ENCODE measurements around the gene RCCD1. TPM values are rescaled to one million over a fixed set of nuclear protein-coding genes. Genes with fewer than 3 reads are reported as not detected.
"Not testable (repeated sequence)": the region's sequence is repeated elsewhere in the genome, so short reads cannot be mapped to it uniquely, and the experiment has no call there.

The RCCD1 gene
- total and polyA plus RNA-seq, 2 experiments from 2014 or later, result 9.8 to 13.0 TPM

DNA sequence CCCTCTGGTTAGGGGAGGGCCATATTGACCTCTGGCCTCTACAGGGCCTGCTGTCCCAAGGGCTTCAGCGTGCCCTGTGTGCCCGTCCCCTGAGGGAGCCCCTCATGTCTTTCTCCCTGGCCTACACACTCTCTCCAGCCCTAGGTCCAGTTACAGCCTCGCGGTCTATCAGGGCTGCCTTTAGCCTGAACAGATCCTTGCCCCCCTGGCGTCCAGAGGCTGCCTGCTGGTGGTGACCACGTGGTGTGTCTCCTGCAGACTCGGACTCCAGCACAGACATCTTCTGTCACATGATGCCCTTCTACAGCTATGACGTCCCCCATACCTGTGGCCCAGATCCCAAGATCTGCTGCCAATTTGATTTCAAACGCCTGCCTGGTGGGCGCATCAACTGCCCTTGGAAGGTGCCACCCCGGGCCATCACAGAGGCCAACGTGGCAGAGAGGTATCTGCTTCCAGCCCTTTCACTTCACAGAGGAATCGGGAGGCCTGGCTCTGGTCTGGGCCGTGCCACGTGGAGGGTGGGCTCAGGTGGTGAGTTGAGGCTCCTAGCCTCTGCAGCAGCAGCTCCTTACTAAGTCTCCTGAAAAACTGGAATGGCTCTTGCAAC lies 47.5 kb upstream of the RCCD1 start:
- H3K4me1 ChIP-seq (ENCODE audit: insufficient read depth), result no peaks in the 10 kb centered on the region
- DNase-seq, result no peak
- H3K9me2 ChIP-seq (ENCODE audit: insufficient read depth), result no peaks in the 10 kb centered on the region
- no peaks in the 10 kb centered on the region for H4K20me1 ChIP-seq (ENCODE audit: insufficient read depth)
- no peaks in the 10 kb centered on the region for H3K79me2 ChIP-seq (ENCODE audit: insufficient read depth)
- no peaks in the 10 kb centered on the region for H3F3A ChIP-seq (ENCODE audit: insufficient read depth)
- H3K9me3 ChIP-seq (ENCODE audit: low read depth), result no peaks in the 10 kb centered on the region
- no peak overlapping the region for H3K4me2 ChIP-seq (ENCODE audit: unreplicated experiment)
- WGBS, 2 experiments (ENCODE audit: low coverage in 1 of 2, low lambda C conversion rate in 2 of 2, missing lambda C conversion rate in 2 of 2), result 75 to 76% methylated on average over 14 to 15 of the region's 15 CpGs
- H3K4me3 ChIP-seq, result no peak overlapping the region
- H2AFZ ChIP-seq, result no peak overlapping the region
- no peak overlapping the region for H3K9ac ChIP-seq
- TF ChIP-seq EZH2 (IDR thresholded peaks at IDR 0.05; ENCODE audit: insufficient read depth, poor library complexity, severe bottlenecking), result no peak
- TF ChIP-seq EZH2phosphoT487 (IDR thresholded peaks at IDR 0.05; ENCODE audit: insufficient read depth, low read depth), result no peak
- H3K27ac ChIP-seq, result no peak overlapping the region
- no peaks in the 10 kb centered on the region; the same call in 1 of the 2 replicates for H3K36me3 ChIP-seq (ENCODE audit: low read depth)
- H3K27me3 ChIP-seq (replicated peaks; ENCODE audit: insufficient read depth), result no peaks in the 10 kb centered on the region
- in situ Hi-C loops (cut with MboI), result no loop called here

GRCh38 chr15:90907838-90908507 lies 46.7 kb upstream of the RCCD1 start:
- Histone ChIP-seq H3K36me3 (ENCODE audit: low read depth) (no peaks in the 10 kb centered on the region; the same call in 1 of the 2 replicates), H3K27ac (no peak overlapping the region), H3K4me3 (no peak overlapping the region), H3F3A (ENCODE audit: insufficient read depth) (no peaks in the 10 kb centered on the region), H2AFZ (no peak overlapping the region), H4K20me1 (ENCODE audit: insufficient read depth) (no peaks in the 10 kb centered on the region), H3K9me2 (ENCODE audit: insufficient read depth) (no peaks in the 10 kb centered on the region), H3K4me1 (ENCODE audit: insufficient read depth) (no peaks in the 10 kb centered on the region), H3K4me2 (ENCODE audit: unreplicated experiment) (no peak overlapping the region), H3K27me3 (replicated peaks; ENCODE audit: insufficient read depth) (no peaks in the 10 kb centered on the region), H3K79me2 (ENCODE audit: insufficient read depth) (no peaks in the 10 kb centered on the region), H3K9me3 (ENCODE audit: low read depth) (no peaks in the 10 kb centered on the region), H3K9ac (no peak overlapping the region)
- in situ Hi-C loops (cut with MboI), result no loop called here
- TF ChIP-seq EZH2phosphoT487 (IDR thresholded peaks at IDR 0.05; ENCODE audit: insufficient read depth, low read depth) (no peak), EZH2 (IDR thresholded peaks at IDR 0.05; ENCODE audit: insufficient read depth, poor library complexity, severe bottlenecking) (no peak)
- no peak for DNase-seq
- WGBS, 2 experiments (ENCODE audit: low coverage in 1 of 2, low lambda C conversion rate in 2 of 2, missing lambda C conversion rate in 2 of 2), result 84 to 86% methylated on average over 9 of the region's 9 CpGs

- H2AFZ ChIP-seq; H3K9ac ChIP-seq; DNase-seq; H4K20me1 ChIP-seq (ENCODE audit: insufficient read depth); H3K79me2 ChIP-seq (ENCODE audit: insufficient read depth); H3K9me2 ChIP-seq (ENCODE audit: insufficient read depth); H3K27me3 ChIP-seq (replicated peaks; ENCODE audit: insufficient read depth); H3K9me3 ChIP-seq (ENCODE audit: low read depth); H3F3A ChIP-seq (ENCODE audit: insufficient read depth); in situ Hi-C loops (cut with MboI); H3K4me3 ChIP-seq; H3K4me2 ChIP-seq (ENCODE audit: unreplicated experiment); H3K4me1 ChIP-seq (ENCODE audit: insufficient read depth); H3K27ac ChIP-seq; H3K36me3 ChIP-seq (ENCODE audit: low read depth): not testable (repeated sequence)
- 82 to 83% methylated on average over 11 of the region's 11 CpGs for WGBS, 2 experiments (ENCODE audit: low coverage in 1 of 2, low lambda C conversion rate in 2 of 2, missing lambda C conversion rate in 2 of 2)
Measured at GRCh38 chr15:90909449-90909848, 45.2 kb upstream of the RCCD1 start.

GRCh38 chr15:90909976-90910375 lies 44.7 kb upstream of the RCCD1 start:
- H3K27me3 ChIP-seq (replicated peaks; ENCODE audit: insufficient read depth), result no peaks in the 10 kb centered on the region
- H3K36me3 ChIP-seq (ENCODE audit: low read depth), result no peaks in the 10 kb centered on the region; the same call in 1 of the 2 replicates
- no peaks in the 10 kb centered on the region for H3K4me1 ChIP-seq (ENCODE audit: insufficient read depth)
- H4K20me1 ChIP-seq (ENCODE audit: insufficient read depth), result no peaks in the 10 kb centered on the region
- no peak overlapping the region for H3K4me3 ChIP-seq
- no peaks in the 10 kb centered on the region for H3K9me3 ChIP-seq (ENCODE audit: low read depth)
- H2AFZ ChIP-seq, result no peak overlapping the region
- H3K9ac ChIP-seq, result no peak overlapping the region
- H3K79me2 ChIP-seq (ENCODE audit: insufficient read depth), result no peaks in the 10 kb centered on the region
- H3F3A ChIP-seq (ENCODE audit: insufficient read depth), result no peaks in the 10 kb centered on the region
- H3K9me2 ChIP-seq (ENCODE audit: insufficient read depth), result no peaks in the 10 kb centered on the region
- 91 to 96% methylated on average over 8 of the region's 8 CpGs for WGBS, 2 experiments (ENCODE audit: low coverage in 1 of 2, low lambda C conversion rate in 2 of 2, missing lambda C conversion rate in 2 of 2)
- H3K4me2 ChIP-seq (ENCODE audit: unreplicated experiment), result no peak overlapping the region
- in situ Hi-C loops (cut with MboI), result no loop called here
- TF ChIP-seq EZH2 (IDR thresholded peaks at IDR 0.05; ENCODE audit: insufficient read depth, poor library complexity, severe bottlenecking), result no peak
- no peak for TF ChIP-seq EZH2phosphoT487 (IDR thresholded peaks at IDR 0.05; ENCODE audit: insufficient read depth, low read depth)
- no peak overlapping the region for H3K27ac ChIP-seq
- no peak for DNase-seq
